Stimulated activated CD4-positive, alpha-beta T cell treated with anti-CD3 and anti-CD28 coated beads, Interleukin-15, amount 100 ng/mL, for 1 hour (primary cell): Measurements from ENCODE around the gene RALGPS2.
"Not testable (repeated sequence)": the region's sequence is repeated elsewhere in the genome, so short reads cannot be mapped to it uniquely, and the experiment has no call there.

Experiments used
- DNase-seq, 2 donors: peaks; one replicate each; pipeline ENCODE4 v3.0.0-alpha.2; 2020; ENCODE audit warnings: low read depth in 1 of 2, low spot score in 1 of 2

RALGPS2 gene

GRCh38 chr1:178723546-178723945, 1.5 kb upstream of the RALGPS2 start:
- no peak for DNase-seq

GRCh38 chr1:178724376-178724727, 692 bp upstream of the RALGPS2 start:
- no peak for DNase-seq

GRCh38 chr1:178725466-178726086, 532 bp downstream of the RALGPS2 start:
- DNase-seq = peak; percentile 2 to 8

- peak; percentile 8 to 13 for DNase-seq
Measured at GRCh38 chr1:178726087-178726517, 1.1 kb downstream of the RALGPS2 start.

GRCh38 chr1:178726545-178726944, 1.5 kb downstream of the RALGPS2 start:
- no peak for DNase-seq

GRCh38 chr1:178727014-178727895, 2.2 kb downstream of the RALGPS2 start:
- DNase-seq = no peak

- no peak for DNase-seq
Measured at GRCh38 chr1:178733972-178734371, 8.9 kb downstream of the RALGPS2 start.

GRCh38 chr1:178738780-178739179, 13.7 kb downstream of the RALGPS2 start:
- no peak for DNase-seq

- no peak for DNase-seq
Measured at GRCh38 chr1:178739285-178740045, 14.4 kb downstream of the RALGPS2 start.

- DNase-seq = no peak
Measured at GRCh38 chr1:178740491-178740890, 15.4 kb downstream of the RALGPS2 start.

GRCh38 chr1:178740924-178741323, 15.9 kb downstream of the RALGPS2 start:
- no peak for DNase-seq

GRCh38 chr1:178743801-178744200, 18.8 kb downstream of the RALGPS2 start:
- no peak for DNase-seq

- DNase-seq = no peak
Measured at GRCh38 chr1:178745260-178745659, 20.2 kb downstream of the RALGPS2 start.

GRCh38 chr1:178746345-178746744, 21.3 kb downstream of the RALGPS2 start:
- no peak for DNase-seq

GRCh38 chr1:178747361-178747760, 22.3 kb downstream of the RALGPS2 start:
- not testable (repeated sequence) for DNase-seq

GRCh38 chr1:178749581-178750166, 24.6 kb downstream of the RALGPS2 start:
- no peak for DNase-seq

GRCh38 chr1:178751046-178751445, 26.0 kb downstream of the RALGPS2 start:
- DNase-seq = no peak

GRCh38 chr1:178752891-178753290, 27.8 kb downstream of the RALGPS2 start:
- no peak for DNase-seq

GRCh38 chr1:178754655-178755256, 29.7 kb downstream of the RALGPS2 start:
- not testable (repeated sequence) for DNase-seq

- DNase-seq = no peak
Measured at GRCh38 chr1:178768423-178768822, 43.4 kb downstream of the RALGPS2 start.

- no peak for DNase-seq
Measured at GRCh38 chr1:178772952-178773351, 47.9 kb downstream of the RALGPS2 start.
